ENCODE measurements around the gene SND1.

The SND1 gene

GRCh38 chr7:127768241-127768640, 116.2 kb downstream of the SND1 start:
- no peak for DNase-seq (ENCODE audit: low spot score)

GRCh38 chr7:127769137-127769536, 117.1 kb downstream of the SND1 start:
- no peak for DNase-seq (ENCODE audit: low spot score)

GRCh38 chr7:127769696-127770400, 117.9 kb downstream of the SND1 start:
- DNase-seq (ENCODE audit: low spot score), result no peak

- no peak for DNase-seq (ENCODE audit: low spot score)
These were observed 118.9 kb downstream of the SND1 start for GRCh38 chr7:127770885-127771284.

GRCh38 chr7:127771707-127772106, 119.7 kb downstream of the SND1 start:
- DNase-seq (ENCODE audit: low spot score), result no peak

GRCh38 chr7:127776776-127777386, 124.9 kb downstream of the SND1 start:
- DNase-seq (ENCODE audit: low spot score), result no peak

- no peak for DNase-seq (ENCODE audit: low spot score)
These were observed 128.5 kb downstream of the SND1 start for GRCh38 chr7:127780489-127780888.

- DNase-seq (ENCODE audit: low spot score), result no peak
These were observed 129.1 kb downstream of the SND1 start for GRCh38 chr7:127781081-127781480.

GRCh38 chr7:127782075-127782474, 130.1 kb downstream of the SND1 start:
- no peak for DNase-seq (ENCODE audit: low spot score)

- no peak for DNase-seq (ENCODE audit: low spot score)
These were observed 130.9 kb downstream of the SND1 start for GRCh38 chr7:127782654-127783559.

- DNase-seq (ENCODE audit: low spot score), result no peak
These were observed 134.2 kb downstream of the SND1 start for GRCh38 chr7:127786184-127786583.

GRCh38 chr7:127789031-127789430, 137.0 kb downstream of the SND1 start:
- DNase-seq (ENCODE audit: low spot score), result no peak

GRCh38 chr7:127791446-127792189, 139.6 kb downstream of the SND1 start:
- DNase-seq (ENCODE audit: low spot score), result no peak

GRCh38 chr7:127792528-127793342, 140.7 kb downstream of the SND1 start:
- DNase-seq (ENCODE audit: low spot score), result no peak

- DNase-seq (ENCODE audit: low spot score), result no peak
These were observed 141.6 kb downstream of the SND1 start for GRCh38 chr7:127793582-127793981.

GRCh38 chr7:127794136-127794535, 142.1 kb downstream of the SND1 start:
- no peak for DNase-seq (ENCODE audit: low spot score)

- DNase-seq (ENCODE audit: low spot score), result no peak
These were observed 142.6 kb downstream of the SND1 start for GRCh38 chr7:127794551-127794950.

GRCh38 chr7:127798023-127798422, 146.0 kb downstream of the SND1 start:
- no peak for DNase-seq (ENCODE audit: low spot score)

GRCh38 chr7:127798769-127799372, 146.9 kb downstream of the SND1 start:
- no peak for DNase-seq (ENCODE audit: low spot score)

- no peak for DNase-seq (ENCODE audit: low spot score)
These were observed 147.7 kb downstream of the SND1 start for GRCh38 chr7:127799535-127800305.

Data from left forelimb (tissue), 1 donor.